ENCODE results near the gene ESPN.
A peak's percentile ranks its signal among the peaks of the same experiment; 100 is the strongest.
"Not testable (repeated sequence)": the region's sequence is repeated elsewhere in the genome, so short reads cannot be mapped to it uniquely, and the experiment has no call there.

ESPN gene

GRCh38 chr1:6426972-6427350, 2.4 kb downstream of the ESPN start:
- DNase-seq (ENCODE audit: low read depth in 2 of 2, low spot score in 1 of 2) = no peak

- DNase-seq (ENCODE audit: low read depth in 2 of 2, low spot score in 1 of 2) = no peak
Observed at GRCh38 chr1:6427441-6428390, 3.1 kb downstream of the ESPN start.

GRCh38 chr1:6428453-6428852, 3.9 kb downstream of the ESPN start:
- not testable (repeated sequence) for DNase-seq (ENCODE audit: low read depth in 2 of 2, low spot score in 1 of 2)

GRCh38 chr1:6429660-6430411, 5.3 kb downstream of the ESPN start:
- not testable (repeated sequence) for DNase-seq (ENCODE audit: low read depth in 2 of 2, low spot score in 1 of 2)

- not testable (repeated sequence) for DNase-seq (ENCODE audit: low read depth in 2 of 2, low spot score in 1 of 2)
Observed at GRCh38 chr1:6431645-6432579, 7.3 kb downstream of the ESPN start.

GRCh38 chr1:6434186-6434585, 9.6 kb downstream of the ESPN start:
- DNase-seq (ENCODE audit: low read depth in 2 of 2, low spot score in 1 of 2) = no peak

- no peak for DNase-seq (ENCODE audit: low read depth in 2 of 2, low spot score in 1 of 2)
Observed at GRCh38 chr1:6435129-6435528, 10.6 kb downstream of the ESPN start.

- DNase-seq (ENCODE audit: low read depth in 2 of 2, low spot score in 1 of 2) = no peak
Observed at GRCh38 chr1:6435547-6435946, 11.0 kb downstream of the ESPN start.

GRCh38 chr1:6436277-6436676, 11.7 kb downstream of the ESPN start:
- not testable (repeated sequence) for DNase-seq (ENCODE audit: low read depth in 2 of 2, low spot score in 1 of 2)

GRCh38 chr1:6437012-6437700, 12.6 kb downstream of the ESPN start:
- DNase-seq (ENCODE audit: low read depth in 2 of 2, low spot score in 1 of 2) = not testable (repeated sequence)

- DNase-seq (ENCODE audit: low read depth in 2 of 2, low spot score in 1 of 2) = peak; percentile 45
Observed at GRCh38 chr1:6438047-6438525, 13.5 kb downstream of the ESPN start.

GRCh38 chr1:6440198-6441126, 15.9 kb downstream of the ESPN start:
- DNase-seq (ENCODE audit: low read depth in 2 of 2, low spot score in 1 of 2) = peak in 1 of 2 donors; percentile 52

GRCh38 chr1:6441586-6441985, 17.0 kb downstream of the ESPN start:
- no peak for DNase-seq (ENCODE audit: low read depth in 2 of 2, low spot score in 1 of 2)

- no peak for DNase-seq (ENCODE audit: low read depth in 2 of 2, low spot score in 1 of 2)
Observed at GRCh38 chr1:6443339-6444115, 19.0 kb downstream of the ESPN start.

GRCh38 chr1:6444377-6444776, 19.8 kb downstream of the ESPN start:
- DNase-seq (ENCODE audit: low read depth in 2 of 2, low spot score in 1 of 2) = no peak

- no peak for DNase-seq (ENCODE audit: low read depth in 2 of 2, low spot score in 1 of 2)
Observed at GRCh38 chr1:6445062-6445763, 20.6 kb downstream of the ESPN start.

- not testable (repeated sequence) for DNase-seq (ENCODE audit: low read depth in 2 of 2, low spot score in 1 of 2)
Observed at GRCh38 chr1:6445929-6446328, 21.4 kb downstream of the ESPN start.

GRCh38 chr1:6446665-6447015, 22.1 kb downstream of the ESPN start:
- no peak for DNase-seq (ENCODE audit: low read depth in 2 of 2, low spot score in 1 of 2)

Measured in stimulated activated CD8-positive, alpha-beta memory T cell treated with anti-CD3 and anti-CD28 coated beads, Interleukin-4, amount 100 ng/mL, for 1 hour (primary cell).